H1 (cell line): Measurements from ENCODE around the gene MARCHF10. TPM values are rescaled to one million over a fixed set of nuclear protein-coding genes. Genes with fewer than 3 reads are reported as not detected.
A peak's percentile ranks its signal among the peaks of the same experiment; 100 is the strongest.

Experiments
- CTCF ChIA-PET: fragments of 300-600 bp; sonication (Branson Sonifier 250); formaldehyde crosslinking; loops from one replicate; lab custom pipeline; 2021; ENCODE audit not compliant: partially characterized antibody; lab: Charles Lee
- POLR2A ChIA-PET: fragments of 300-600 bp; sonication (Branson Sonifier 250); formaldehyde crosslinking; loops from one replicate; lab custom pipeline; 2021; ENCODE audit warnings: inconsistent platforms; ENCODE audit not compliant: partially characterized antibody; lab: Charles Lee
- DNase-seq, 2 experiments: peaks; one replicate each; pipeline versions ENCODE4 v3.0.0 to v3.0.0-alpha.2; 2010 to 2022; ENCODE audit warnings: low spot score in 2 of 2, low read depth in 1 of 2, mixed read lengths in 1 of 2
- FAIRE-seq: peaks from 2 replicates; lab custom pipeline; 2011; peaks lifted over from hg19 to GRCh38; lab: Jason Lieb, UNC
- H2AFZ ChIP-seq: 2 replicates; pipeline ENCODE4 v1.8.1; 2012; ENCODE audit warnings: low read length, inconsistent platforms
- H2AK5ac ChIP-seq: 2 replicates; pipeline ENCODE4 v1.6.1; 2013; ENCODE audit warnings: low read depth, low read length
- H2BK120ac ChIP-seq: replicated peaks from 2 replicates; pipeline ENCODE3; 2013; ENCODE audit warnings: low read depth, low read length, inconsistent platforms
- H2BK12ac ChIP-seq: 2 replicates; pipeline ENCODE4 v1.6.1; 2013; ENCODE audit warnings: low read depth, low read length
- H2BK15ac ChIP-seq: 2 replicates; pipeline ENCODE4 v1.6.1; 2013; ENCODE audit warnings: low read length
- H2BK20ac ChIP-seq: 2 replicates; pipeline ENCODE4 v1.6.1; 2013; ENCODE audit warnings: low read length
- H2BK5ac ChIP-seq: 2 replicates; pipeline ENCODE4 v1.6.1; 2013; ENCODE audit warnings: low read depth, low read length
- H3K14ac ChIP-seq: 2 replicates; pipeline ENCODE4 v1.6.1; 2013; ENCODE audit warnings: inconsistent platforms; ENCODE audit not compliant: insufficient read length
- H3K18ac ChIP-seq: 2 replicates; pipeline ENCODE4 v1.6.1; 2013; ENCODE audit warnings: low read length; ENCODE audit errors: extremely low read depth
- H3K23ac ChIP-seq: 2 replicates; pipeline ENCODE4 v1.6.1; 2013; ENCODE audit warnings: inconsistent platforms; ENCODE audit not compliant: insufficient read length
- H3K23me2 ChIP-seq: 2 replicates; pipeline ENCODE4 v1.6.1; 2013; ENCODE audit warnings: low read depth, low read length
- H3K27ac ChIP-seq: 2 replicates; pipeline ENCODE4 v1.6.1; 2011; ENCODE audit warnings: low read depth, low read length, inconsistent platforms
- H3K27me3 ChIP-seq, 4 experiments: replicated peaks in 1 of 4; 1 replicate in 1 of 4; 2 replicates in 3 of 4; pipeline versions ENCODE4 v1.6.1 to v1.8.1; 2011 to 2013; ENCODE audit warnings: low read length in 3 of 4, mild to moderate bottlenecking in 3 of 4, inconsistent platforms in 2 of 4, mixed read lengths in 2 of 4, moderate library complexity in 1 of 4; ENCODE audit not compliant: control insufficient read depth in 3 of 4, insufficient read depth in 3 of 4; ENCODE audit errors: extremely low read depth in 1 of 4
- H3K36me3 ChIP-seq, 4 experiments: 2 replicates each; pipeline versions ENCODE4 v1.6.1 to v1.8.1; 2011 to 2013; ENCODE audit warnings: mild to moderate bottlenecking in 4 of 4, low read length in 3 of 4, moderate library complexity in 2 of 4, control low read depth in 1 of 4, inconsistent platforms in 1 of 4; ENCODE audit not compliant: insufficient read depth in 4 of 4, control insufficient read depth in 2 of 4
- H3K4ac ChIP-seq: replicated peaks from 2 replicates; pipeline ENCODE3; 2013; ENCODE audit warnings: low read length, low read depth, mixed read lengths, inconsistent platforms; ENCODE audit not compliant: insufficient read length
- H3K4me1 ChIP-seq, 4 experiments: replicated peaks in 1 of 4; 1 replicate in 1 of 4; 2 replicates in 3 of 4; pipeline versions ENCODE4 v1.6.1 to v1.8.1; 2011 to 2013; ENCODE audit warnings: low read length in 3 of 4, inconsistent platforms in 2 of 4, mixed read lengths in 1 of 4; ENCODE audit not compliant: insufficient read depth in 4 of 4, control insufficient read depth in 3 of 4
- H3K4me2 ChIP-seq, 2 experiments: 2 replicates each; pipeline versions ENCODE4 v1.6.1 to v1.8.1; 2011 to 2013; ENCODE audit warnings: low read depth in 2 of 2, low read length in 2 of 2, control low read depth in 1 of 2, inconsistent platforms in 1 of 2, mild to moderate bottlenecking in 1 of 2; ENCODE audit not compliant: insufficient read depth in 1 of 2
- H3K4me3 ChIP-seq, 4 experiments: fragments of 200-600, 300-600 bp in 1 of 4; sonication (generic), shearing (Covaris generic), sonication (Bioruptor Twin) in 1 of 4; 2 replicates each; pipeline versions ENCODE4 v1.5.1 to v1.8.1; 2011 to 2016; ENCODE audit warnings: low read length in 4 of 4, low read depth in 3 of 4, control low read depth in 2 of 4, inconsistent platforms in 2 of 4, mild to moderate bottlenecking in 2 of 4, mixed read lengths in 1 of 4, moderate library complexity in 1 of 4; ENCODE audit not compliant: insufficient read depth in 2 of 4; ENCODE audit errors: extremely low read depth in 1 of 4
- H3K56ac ChIP-seq: replicated peaks from 2 replicates; pipeline ENCODE3; 2013; ENCODE audit warnings: low read depth, mild to moderate bottlenecking, mixed read lengths, low read length, inconsistent platforms; ENCODE audit not compliant: insufficient read length
- H3K79me1 ChIP-seq: 2 replicates; pipeline ENCODE4 v1.6.1; 2013; ENCODE audit warnings: low read depth, low read length, control low read depth
- H3K79me2 ChIP-seq, 2 experiments: 2 replicates each; pipeline versions ENCODE4 v1.6.1 to v1.8.1; 2012 to 2013; ENCODE audit warnings: low read length in 2 of 2, mild to moderate bottlenecking in 2 of 2, inconsistent platforms in 1 of 2; ENCODE audit not compliant: insufficient read depth in 2 of 2, control insufficient read depth in 1 of 2
- H3K9ac ChIP-seq, 4 experiments: replicated peaks in 1 of 4; 1 replicate in 1 of 4; 2 replicates in 3 of 4; pipeline versions ENCODE4 v1.6.1 to v1.8.1; 2011 to 2013; ENCODE audit warnings: low read depth in 3 of 4, low read length in 3 of 4, control low read depth in 2 of 4, mild to moderate bottlenecking in 2 of 4, moderate library complexity in 2 of 4, inconsistent platforms in 1 of 4; ENCODE audit errors: extremely low read depth in 1 of 4
- H3K9me3 ChIP-seq, 2 experiments: 2 replicates each; pipeline versions ENCODE4 v1.6.1 to v1.8.1; 2012 to 2013; ENCODE audit warnings: mild to moderate bottlenecking in 2 of 2, moderate library complexity in 2 of 2, control low read depth in 1 of 2, inconsistent platforms in 1 of 2, low read depth in 1 of 2, low read length in 1 of 2, mixed read lengths in 1 of 2; ENCODE audit not compliant: insufficient read depth in 2 of 2
- H4K20me1 ChIP-seq, 2 experiments: replicated peaks in 1 of 2; 2 replicates each; pipeline versions ENCODE3 to v1.8.1; 2011 to 2013; ENCODE audit warnings: inconsistent platforms in 2 of 2, low read length in 2 of 2, mild to moderate bottlenecking in 1 of 2; ENCODE audit not compliant: insufficient read depth in 2 of 2, control insufficient read depth in 1 of 2
- H4K5ac ChIP-seq: 2 replicates; pipeline ENCODE4 v1.6.1; 2013; ENCODE audit warnings: low read length, low read depth, mixed read lengths, inconsistent platforms; ENCODE audit not compliant: insufficient read length
- H4K8ac ChIP-seq: 2 replicates; pipeline ENCODE4 v1.8.0; 2013; ENCODE audit warnings: mild to moderate bottlenecking, moderate library complexity, low read length, inconsistent platforms; ENCODE audit not compliant: insufficient read depth; ENCODE audit errors: extremely low read depth
- H4K91ac ChIP-seq: replicated peaks from 2 replicates; pipeline ENCODE3; 2013; ENCODE audit warnings: low read length, mixed read lengths, inconsistent platforms; ENCODE audit not compliant: insufficient read length
- CHD1 ChIP-seq: IDR thresholded peaks from 2 replicates; pipeline ENCODE4 v1.6.1; 2012; ENCODE audit warnings: low read depth, low read length, improper control_type of control experiment
- CREB1 ChIP-seq: IDR thresholded peaks from 2 replicates; pipeline ENCODE4 v1.6.1; 2012; ENCODE audit warnings: inconsistent platforms
- E2F6 ChIP-seq: IDR thresholded peaks from 2 replicates; pipeline ENCODE4 v1.6.1; 2012; ENCODE audit warnings: inconsistent platforms
- EZH2 ChIP-seq: fragments of 200-600 bp; sonication (generic); IDR thresholded peaks from 2 replicates; pipeline ENCODE4 v1.7.1; 2012; ENCODE audit warnings: low read depth, mild to moderate bottlenecking, moderate library complexity, low read length, inconsistent platforms; ENCODE audit not compliant: severe bottlenecking
- GABPA ChIP-seq: IDR thresholded peaks from 2 replicates; pipeline ENCODE4 v1.6.1; 2011; ENCODE audit warnings: mild to moderate bottlenecking, low read length, moderate library complexity, borderline replicate concordance; ENCODE audit not compliant: insufficient read depth
- JUN ChIP-seq: IDR thresholded peaks from 2 replicates; pipeline ENCODE4 v1.6.1; 2011; ENCODE audit warnings: low read depth, mild to moderate bottlenecking, improper control_type of control experiment, low read length
- POLR2AphosphoS5 ChIP-seq: IDR thresholded peaks from 2 replicates; pipeline ENCODE4 v1.6.1; 2011; ENCODE audit warnings: low read depth, low read length
- SAP30 ChIP-seq: fragments of 300-600 bp; sonication (generic); IDR thresholded peaks from 2 replicates; pipeline ENCODE4 v1.7.1; 2012; ENCODE audit warnings: low read length, moderate library complexity, mild to moderate bottlenecking, inconsistent platforms; ENCODE audit not compliant: insufficient read depth, insufficient replicate concordance
- USF2 ChIP-seq: IDR thresholded peaks from 2 replicates; pipeline ENCODE4 v1.6.1; 2011; ENCODE audit warnings: low read length, improper control_type of control experiment
- WGBS, 2 experiments: shearing (Covaris generic) in 1 of 2; methylation state at CpG; one replicate each; pipeline versions ENCODE4 v1.1.6 to v1.1.7; 2013 to 2015; ENCODE audit warnings: low lambda C conversion rate in 2 of 2, mixed read lengths in 2 of 2, inconsistent platforms in 1 of 2, low coverage in 1 of 2, missing lambda C conversion rate in 1 of 2; ENCODE audit not compliant: insufficient replicate concordance in 2 of 2, insufficient coverage in 1 of 2, insufficient read length in 1 of 2; ENCODE audit errors: extremely low coverage in 1 of 2, missing lambda C conversion rate in 1 of 2; 5-methylcytosine and 5-hydroxymethylcytosine counted together
- polyA plus RNA-seq, 7 experiments: library from polyadenylated mRNA; depleted of rRNA in 3 of 7; stranded (reverse) in 5 of 7; unstranded in 2 of 7; fragments of >200 nt in 5 of 7; fragments of 200-250 nt in 2 of 7; gene quantifications; 1 replicate in 5 of 7; 2 replicates in 1 of 7; 4 replicates in 1 of 7; pipeline versions ENCODE4 v1.2.1 to v1.2.3, GENCODE V29; 2011 to 2013; ENCODE audit warnings: missing spikeins in 2 of 7, mixed read lengths in 2 of 7
- total RNA-seq: library from RNA; stranded (reverse); fragmentation: NEBNext Ultra II Directional; extraction: Animal tissue kit (Norgen Biotek cat#: 25700); gene quantifications from 2 replicates; pipeline ENCODE4 v1.2.1, GENCODE V29; 2021

MARCHF10 gene
- total and polyA plus RNA-seq, 2 of the 8 experiments (the other 6 are each of a cell fraction or from before 2014, with no cell fraction given) = 0.48 to 0.73 TPM

- H2BK20ac ChIP-seq = no peak overlapping the region
- no peak overlapping the region for H2BK120ac ChIP-seq
- no peak overlapping the region for H2BK12ac ChIP-seq
- H3K18ac ChIP-seq = no peak overlapping the region
- no peak overlapping the region for H3K9ac ChIP-seq
- FAIRE-seq = no peak
- no peak for DNase-seq
- whole genome bisulfite sequencing, 2 experiments = 83% methylated on average over 8 of the region's 8 CpGs; no CpG with 5 or more reads in 1 of the 2 experiments
- no peaks in the 10 kb centered on the region; a peak in 2 of 7 replicates for H3K27me3 ChIP-seq
- H3K23me2 ChIP-seq = no peaks in the 10 kb centered on the region
- no peaks in the 10 kb centered on the region for H3K79me1 ChIP-seq
- no peak overlapping the region for H2AFZ ChIP-seq
- H4K8ac ChIP-seq = no peak overlapping the region
- ChIA-PET POLR2A (no interaction called here), CTCF (interaction anchor here (1.7 to 4.7 kb wide), 2 partner anchors 10 to 18 kb away, joined by 4 to 43 read pairs; no protein-coding TSS in a partner anchor)
- no peak overlapping the region for H3K27ac ChIP-seq
- H2AK5ac ChIP-seq = peak overlapping the region; percentile 16; the same call in 1 of the 2 replicates
- H3K4me1 ChIP-seq = peaks cover 0 to 3% (median 0%) of the 10 kb centered on the region in 4 experiments; a peak in 5 of 7 replicates
- no peak overlapping the region for H4K91ac ChIP-seq
- no peak overlapping the region for H3K56ac ChIP-seq
- H2BK15ac ChIP-seq = no peak overlapping the region
- no peak overlapping the region for H3K4ac ChIP-seq
- H3K36me3 ChIP-seq = no peaks in the 10 kb centered on the region; a peak in 1 of 8 replicates
- no peak overlapping the region for H4K5ac ChIP-seq
- H4K20me1 ChIP-seq = no peaks in the 10 kb centered on the region
- H3K4me3 ChIP-seq = no peak overlapping the region
- H3K9me3 ChIP-seq = peaks cover 7 to 11% of the 10 kb centered on the region in 2 experiments
- no peak overlapping the region; the same call in 1 of the 2 replicates for H2BK5ac ChIP-seq
- no peak overlapping the region for H3K4me2 ChIP-seq
- H3K79me2 ChIP-seq = no peaks in the 10 kb centered on the region
- no peak overlapping the region for H3K14ac ChIP-seq
- no peak overlapping the region for H3K23ac ChIP-seq
- TF ChIP-seq GABPA = no peak
- no peak for TF ChIP-seq SAP30
- no peak for TF ChIP-seq JUN
- no peak for TF ChIP-seq CREB1
- TF ChIP-seq USF2 = no peak
- TF ChIP-seq E2F6 = no peak
- TF ChIP-seq EZH2 = no peak
- TF ChIP-seq CHD1 = no peak
- no peak for TF ChIP-seq POLR2AphosphoS5
Measured at GRCh38 chr17:62712171-62712581, 95.9 kb downstream of the MARCHF10 start.
